SIG-M5 treated with dmso at 0.1 percent for 504 hours (cell line): ENCODE measurements around the gene HGS.

Experiments used
- DNase-seq: peaks from one replicate; lab custom pipeline; 2025; ENCODE audit not compliant: unreplicated experiment; lab: John Stamatoyannopoulos, UW

HGS gene

DNA sequence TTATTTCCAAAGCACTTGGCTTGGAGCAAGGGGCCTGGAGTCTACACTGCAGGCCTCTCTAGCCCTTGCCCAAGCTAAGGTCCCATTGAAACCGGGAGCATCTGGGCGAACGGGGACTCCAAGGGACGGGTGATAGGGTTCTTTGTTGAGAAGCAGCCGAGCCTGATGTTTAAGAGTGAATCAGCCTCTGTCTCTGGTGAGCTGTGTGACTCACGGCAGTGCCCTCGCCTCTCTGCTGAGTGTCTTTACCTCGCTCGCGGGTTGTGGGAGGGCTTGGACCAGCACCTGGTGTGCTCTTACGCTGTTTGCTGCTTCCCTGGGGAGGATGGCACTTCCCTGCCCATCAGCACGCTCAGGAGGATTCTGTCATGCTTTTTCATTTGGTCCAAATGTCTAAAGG is 1.3 kb downstream of the HGS start:
- peak; percentile 6 for DNase-seq

DNA sequence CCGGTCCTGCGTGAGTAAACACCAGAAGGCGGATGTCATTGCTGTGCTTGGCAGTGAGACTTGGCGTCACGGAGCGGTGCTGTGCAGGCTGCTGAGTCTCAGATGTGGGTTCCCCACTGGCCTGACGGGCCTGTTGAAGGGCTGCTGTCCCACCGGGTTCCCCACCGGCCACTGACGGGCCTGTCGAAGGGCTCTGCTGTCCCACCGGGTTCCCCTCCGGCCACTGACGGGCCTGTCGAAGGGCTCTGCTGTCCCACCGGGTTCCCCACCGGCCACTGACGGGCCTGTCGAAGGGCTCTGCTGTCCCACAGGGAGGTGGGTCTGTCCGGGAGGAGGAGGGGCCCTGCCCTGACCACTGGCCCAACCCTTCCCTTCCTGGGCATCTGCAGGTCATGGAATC is 2.8 kb downstream of the HGS start:
- no peak for DNase-seq

DNA sequence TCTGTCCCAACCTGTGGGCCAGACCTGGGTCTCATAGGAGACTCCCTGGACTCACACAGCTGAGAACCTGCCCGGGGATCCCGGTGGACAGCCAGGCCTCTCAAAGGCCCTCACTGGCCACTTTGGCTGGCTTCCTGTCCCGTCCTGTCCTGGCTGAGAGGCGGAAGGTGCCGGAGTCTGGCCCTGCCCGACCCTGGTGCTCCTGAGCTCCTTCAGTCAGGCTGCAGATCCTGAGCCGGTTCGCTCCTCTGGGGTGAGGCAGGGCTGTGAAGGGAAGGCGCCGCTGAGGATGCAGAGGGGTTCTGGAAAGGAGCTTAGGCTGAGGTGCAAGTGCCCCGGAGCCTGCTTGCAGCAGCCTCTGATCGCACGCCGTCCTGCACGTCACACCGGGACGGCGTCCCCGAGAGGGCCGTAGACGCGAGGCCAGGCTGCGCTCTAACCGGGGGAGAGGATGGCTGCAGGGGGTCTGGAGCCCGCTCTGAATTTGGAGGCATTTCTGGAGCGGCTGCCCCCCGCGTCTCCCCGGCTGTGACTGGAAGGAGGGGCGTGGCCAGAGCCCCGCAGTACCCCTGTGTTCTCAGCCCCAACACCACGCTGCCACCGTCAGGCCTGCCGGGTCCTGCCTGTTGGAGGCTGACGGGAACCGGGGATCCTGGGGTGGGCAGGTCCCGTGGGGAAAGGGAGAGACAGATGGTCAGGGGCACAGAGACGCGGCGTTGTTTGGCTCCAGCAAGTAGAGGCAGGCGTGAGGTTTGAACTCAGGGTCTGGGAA is 4.1 kb downstream of the HGS start:
- no peak for DNase-seq

DNA sequence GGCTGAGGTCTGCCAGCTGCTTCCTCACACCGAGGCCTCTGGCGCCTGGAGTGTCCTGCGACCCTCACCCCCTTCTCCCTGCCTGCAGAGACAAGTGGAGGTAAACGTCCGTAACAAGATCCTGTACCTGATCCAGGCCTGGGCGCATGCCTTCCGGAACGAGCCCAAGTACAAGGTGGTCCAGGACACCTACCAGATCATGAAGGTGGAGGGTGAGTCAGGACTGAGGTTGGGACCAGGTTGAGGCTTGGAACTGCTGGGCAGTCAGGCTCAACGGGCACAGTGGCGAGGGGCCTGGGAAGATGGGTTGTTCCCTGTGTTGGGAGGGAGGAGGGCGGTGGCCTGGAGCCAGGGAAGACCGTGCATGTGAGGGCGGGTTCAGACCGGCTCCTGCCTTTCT is 4.8 kb downstream of the HGS start:
- no peak for DNase-seq

DNA sequence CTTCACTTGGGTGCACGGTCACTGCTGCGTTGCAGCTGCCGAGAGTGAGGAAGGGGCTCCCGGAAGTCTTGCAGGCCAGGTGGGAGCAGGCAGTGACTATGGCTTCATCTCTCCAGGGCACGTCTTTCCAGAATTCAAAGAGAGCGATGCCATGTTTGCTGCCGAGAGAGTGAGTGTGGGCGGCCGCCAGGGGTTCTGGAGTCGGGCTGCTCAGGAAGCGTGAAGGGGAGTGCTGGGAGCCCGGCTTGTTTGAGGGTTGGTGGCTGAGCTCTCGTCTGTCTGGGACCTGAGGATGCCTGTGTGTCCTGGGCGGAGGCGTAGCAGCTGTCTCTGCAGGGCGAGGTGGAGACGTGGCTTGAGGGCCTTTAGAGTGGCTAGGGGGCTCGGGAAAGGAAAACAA is 6.3 kb downstream of the HGS start:
- no peak for DNase-seq

DNA sequence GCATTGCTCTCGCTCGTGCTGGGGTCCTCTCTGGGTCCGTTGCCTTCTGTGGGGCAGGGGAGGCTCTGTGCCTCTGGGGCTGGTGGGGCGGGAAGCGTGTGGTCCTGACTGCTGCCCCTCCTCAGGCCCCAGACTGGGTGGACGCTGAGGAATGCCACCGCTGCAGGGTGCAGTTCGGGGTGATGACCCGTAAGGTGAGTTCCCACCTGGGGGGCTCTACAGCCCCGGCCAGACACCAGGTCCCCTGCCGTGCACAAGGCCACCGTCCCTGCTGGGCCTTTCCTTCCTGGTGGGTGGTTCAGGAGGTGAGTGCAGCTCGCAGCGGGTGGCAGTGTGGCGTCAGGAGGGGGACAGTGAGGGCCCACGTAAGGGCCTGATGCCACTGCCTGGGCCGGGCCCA is 6.7 kb downstream of the HGS start:
- no peak for DNase-seq

DNA sequence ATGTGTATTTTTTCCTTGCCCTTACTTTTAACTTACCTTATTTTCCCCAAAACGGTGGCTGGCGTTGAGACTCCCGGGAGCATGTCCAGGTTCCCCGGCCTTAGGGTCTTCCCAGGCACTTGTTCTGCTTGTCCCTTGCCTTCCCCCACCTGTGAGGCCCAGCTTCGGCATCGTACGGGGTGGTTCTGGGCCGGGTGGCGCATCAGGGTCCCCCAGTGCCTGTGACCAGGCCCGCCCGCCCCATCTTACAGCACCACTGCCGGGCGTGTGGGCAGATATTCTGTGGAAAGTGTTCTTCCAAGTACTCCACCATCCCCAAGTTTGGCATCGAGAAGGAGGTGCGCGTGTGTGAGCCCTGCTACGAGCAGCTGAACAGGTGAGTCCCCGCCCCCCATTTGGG is 7.4 kb downstream of the HGS start:
- DNase-seq: no peak

DNA sequence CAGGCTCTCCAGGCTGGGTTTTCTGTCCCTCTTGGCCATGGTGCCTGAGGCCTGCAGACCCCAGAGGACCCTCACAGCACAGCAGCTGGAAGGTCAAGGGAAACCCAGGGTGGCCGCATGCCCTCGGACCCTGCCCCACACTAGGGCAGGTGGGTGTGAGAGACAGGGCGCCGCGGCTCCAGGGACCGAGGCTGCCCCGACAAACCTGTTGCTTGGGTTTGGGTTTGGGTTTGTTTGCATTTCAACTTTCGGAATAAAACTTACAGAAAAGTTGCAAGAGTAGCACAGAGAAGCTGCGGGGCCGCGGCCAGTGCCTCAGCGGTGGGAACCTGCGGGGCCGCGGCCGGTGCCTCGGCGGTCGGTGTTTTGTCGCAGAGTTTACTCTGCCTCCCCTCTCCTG is 7.8 kb downstream of the HGS start:
- no peak for DNase-seq

DNA sequence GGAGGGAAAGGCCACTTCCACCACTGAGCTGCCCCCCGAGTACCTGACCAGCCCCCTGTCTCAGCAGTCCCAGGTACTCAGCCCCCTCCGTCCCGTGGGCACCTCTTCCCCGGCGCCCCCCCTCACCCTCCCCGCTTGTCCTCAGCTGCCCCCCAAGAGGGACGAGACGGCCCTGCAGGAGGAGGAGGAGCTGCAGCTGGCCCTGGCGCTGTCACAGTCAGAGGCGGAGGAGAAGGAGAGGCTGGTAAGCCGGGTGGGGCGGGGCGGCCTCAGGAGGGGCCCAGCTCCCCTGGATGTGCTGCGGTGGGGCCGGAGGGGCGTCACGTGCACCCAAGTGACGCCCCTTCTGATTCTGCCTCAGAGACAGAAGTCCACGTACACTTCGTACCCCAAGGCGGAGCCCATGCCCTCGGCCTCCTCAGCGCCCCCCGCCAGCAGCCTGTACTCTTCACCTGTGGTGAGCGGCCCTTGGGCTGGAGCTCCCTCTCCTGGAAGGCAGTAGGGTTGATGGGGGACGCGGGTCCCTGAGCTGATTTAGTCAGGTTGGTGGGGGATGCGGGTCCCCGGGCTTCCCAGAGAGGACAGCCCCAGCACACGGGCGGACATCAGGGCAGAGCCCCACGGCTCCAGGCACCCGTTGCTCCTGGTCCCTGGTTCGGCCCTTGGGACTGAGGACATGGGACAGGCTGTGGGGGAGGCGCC is 9.8 kb downstream of the HGS start:
- no peak for DNase-seq

DNA sequence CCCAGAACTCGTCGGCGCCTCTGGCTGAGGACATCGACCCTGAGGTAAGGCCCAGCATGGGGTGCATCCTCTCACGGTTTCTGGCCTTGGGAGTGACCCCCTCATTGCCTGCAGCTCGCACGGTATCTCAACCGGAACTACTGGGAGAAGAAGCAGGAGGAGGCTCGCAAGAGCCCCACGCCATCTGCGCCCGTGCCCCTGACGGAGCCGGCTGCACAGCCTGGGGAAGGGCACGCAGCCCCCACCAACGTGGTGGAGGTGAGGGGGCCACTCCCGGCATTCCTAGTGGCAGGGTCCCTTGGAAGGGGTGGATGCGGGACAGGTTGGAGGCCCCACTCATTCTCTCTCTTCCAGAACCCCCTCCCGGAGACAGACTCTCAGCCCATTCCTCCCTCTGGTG is 11.0 kb downstream of the HGS start:
- DNase-seq: no peak

DNA sequence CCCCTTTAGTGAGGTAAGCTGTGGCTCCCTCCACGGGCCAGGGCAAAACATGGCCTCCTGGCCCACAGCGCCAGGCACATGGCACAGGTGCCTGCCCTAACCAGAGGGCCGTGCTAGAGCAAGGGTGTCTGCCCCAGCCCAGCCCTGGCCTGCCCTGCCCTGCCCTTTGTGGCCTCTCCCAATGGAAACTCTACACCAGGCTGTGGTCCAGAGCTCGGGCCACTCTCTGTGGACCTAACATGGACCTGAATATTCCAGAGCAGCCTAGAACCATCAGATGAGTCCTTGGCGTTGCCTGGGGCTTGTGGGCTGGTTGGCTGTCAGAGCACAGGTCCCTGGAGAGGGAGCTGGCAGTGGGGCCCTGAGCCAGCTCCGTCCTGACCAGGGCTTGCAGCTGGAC is 11.4 kb downstream of the HGS start:
- DNase-seq: no peak

DNA sequence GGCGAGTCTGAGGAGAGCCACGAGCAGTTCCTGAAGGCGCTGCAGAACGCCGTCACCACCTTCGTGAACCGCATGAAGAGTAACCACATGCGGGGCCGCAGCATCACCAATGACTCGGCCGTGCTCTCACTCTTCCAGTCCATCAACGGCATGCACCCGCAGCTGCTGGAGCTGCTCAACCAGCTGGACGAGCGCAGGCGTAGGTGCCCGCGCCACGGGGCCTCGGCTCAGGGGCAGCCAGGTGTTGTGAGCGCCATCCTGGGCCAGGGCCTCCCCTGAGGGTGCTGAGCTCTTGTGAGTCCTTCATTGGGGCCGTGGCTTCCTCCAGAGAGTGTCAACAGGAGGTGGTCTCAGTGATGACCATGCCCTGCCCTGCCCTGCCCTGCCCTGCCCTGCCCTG is 12.0 kb downstream of the HGS start:
- DNase-seq: no peak

DNA sequence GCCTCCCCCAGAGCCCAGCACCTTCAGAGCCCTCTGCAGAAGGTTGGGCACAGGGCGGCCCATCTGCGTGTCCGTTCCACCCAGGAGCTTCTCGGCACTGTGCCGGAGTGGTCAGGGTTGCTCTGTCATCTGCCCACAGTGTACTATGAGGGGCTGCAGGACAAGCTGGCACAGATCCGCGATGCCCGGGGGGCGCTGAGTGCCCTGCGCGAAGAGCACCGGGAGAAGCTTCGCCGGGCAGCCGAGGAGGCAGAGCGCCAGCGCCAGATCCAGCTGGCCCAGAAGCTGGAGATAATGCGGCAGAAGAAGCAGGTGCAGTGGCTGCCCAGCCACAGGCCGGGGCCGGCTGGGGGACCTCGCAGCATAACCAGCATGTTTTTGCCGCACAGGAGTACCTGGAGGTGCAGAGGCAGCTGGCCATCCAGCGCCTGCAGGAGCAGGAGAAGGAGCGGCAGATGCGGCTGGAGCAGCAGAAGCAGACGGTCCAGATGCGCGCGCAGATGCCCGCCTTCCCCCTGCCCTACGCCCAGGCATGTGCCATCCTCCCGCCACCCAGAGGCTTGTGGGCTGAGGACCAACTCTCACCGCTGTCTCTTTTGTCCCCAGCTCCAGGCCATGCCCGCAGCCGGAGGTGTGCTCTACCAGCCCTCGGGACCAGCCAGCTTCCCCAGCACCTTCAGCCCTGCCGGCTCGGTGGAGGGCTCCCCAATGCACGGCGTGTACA is 12.6 kb downstream of the HGS start:
- no peak for DNase-seq

DNA sequence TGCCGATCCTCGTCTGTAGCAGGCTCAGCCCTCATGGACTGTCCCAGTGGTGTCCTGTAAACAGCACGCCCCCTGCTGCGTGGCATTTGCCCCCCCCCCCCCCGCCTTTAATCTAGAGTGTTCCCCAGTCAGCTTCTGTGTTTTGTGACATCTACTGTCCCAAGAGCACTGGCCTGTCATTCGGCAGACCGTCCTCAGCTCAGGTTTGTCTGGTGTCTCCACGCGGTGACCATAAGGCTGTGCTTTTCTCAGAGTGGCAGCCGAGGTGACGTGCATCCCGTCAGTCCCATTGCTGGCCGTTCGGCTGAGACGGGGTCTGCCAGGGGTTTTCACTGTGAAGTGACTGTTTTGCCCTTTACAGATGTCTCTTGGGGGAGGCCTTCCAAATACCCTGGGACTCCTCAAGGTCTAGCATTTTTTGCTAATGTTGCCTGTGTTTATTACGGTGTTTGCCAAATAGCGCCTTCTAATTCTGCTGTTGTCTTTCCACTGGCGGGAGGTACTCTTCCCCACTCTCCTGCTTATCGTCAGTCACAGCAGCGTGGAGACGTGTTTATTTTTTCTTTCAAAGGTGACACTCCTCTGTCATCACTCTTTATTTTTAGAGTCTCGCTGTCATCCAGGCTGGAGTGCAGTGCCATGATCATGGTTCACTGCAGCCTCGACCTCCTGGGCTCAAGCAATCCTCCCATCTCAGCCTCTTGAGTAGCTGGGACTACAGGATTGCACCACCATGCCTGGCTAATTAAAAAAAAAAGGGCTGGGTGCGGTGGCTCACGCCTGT is 13.6 kb downstream of the HGS start:
- DNase-seq: no peak

DNA sequence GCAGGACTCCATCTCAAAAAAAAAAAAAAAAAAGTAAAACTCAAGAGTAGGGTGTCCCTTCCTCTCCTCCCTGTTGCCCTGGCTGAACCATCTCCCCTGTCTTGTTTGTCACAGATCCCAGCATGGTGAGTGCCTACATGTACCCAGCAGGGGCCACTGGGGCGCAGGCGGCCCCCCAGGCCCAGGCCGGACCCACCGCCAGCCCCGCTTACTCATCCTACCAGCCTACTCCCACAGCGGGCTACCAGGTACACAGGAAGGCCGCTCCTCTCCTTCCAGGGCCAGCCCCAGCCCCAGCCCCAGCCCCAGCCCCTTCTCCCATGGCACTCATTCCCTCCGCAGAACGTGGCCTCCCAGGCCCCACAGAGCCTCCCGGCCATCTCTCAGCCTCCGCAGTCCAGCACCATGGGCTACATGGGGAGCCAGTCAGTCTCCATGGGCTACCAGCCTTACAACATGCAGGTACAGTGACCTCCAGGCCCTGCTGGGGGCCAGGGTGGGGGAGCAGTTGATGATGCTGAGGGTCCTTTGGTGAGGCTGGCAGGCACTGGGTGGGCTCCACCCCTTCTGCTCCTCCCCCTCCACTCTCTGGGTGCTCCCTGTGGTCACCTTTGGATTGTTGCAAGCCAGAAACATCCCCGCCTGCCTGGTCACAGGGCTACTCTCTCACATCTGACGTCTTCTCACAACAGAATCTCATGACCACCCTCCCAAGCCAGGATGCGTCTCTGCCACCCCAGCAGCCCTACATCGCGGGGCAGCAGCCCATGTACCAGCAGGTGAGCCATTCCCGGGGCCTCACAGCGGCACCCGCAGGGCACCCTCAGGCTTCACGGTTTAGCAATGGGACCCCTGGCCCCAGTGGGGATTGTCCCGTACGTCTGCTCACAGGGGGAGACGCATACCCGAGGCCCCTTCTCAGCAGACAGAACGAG is 16.8 kb downstream of the HGS start:
- DNase-seq: no peak

DNA sequence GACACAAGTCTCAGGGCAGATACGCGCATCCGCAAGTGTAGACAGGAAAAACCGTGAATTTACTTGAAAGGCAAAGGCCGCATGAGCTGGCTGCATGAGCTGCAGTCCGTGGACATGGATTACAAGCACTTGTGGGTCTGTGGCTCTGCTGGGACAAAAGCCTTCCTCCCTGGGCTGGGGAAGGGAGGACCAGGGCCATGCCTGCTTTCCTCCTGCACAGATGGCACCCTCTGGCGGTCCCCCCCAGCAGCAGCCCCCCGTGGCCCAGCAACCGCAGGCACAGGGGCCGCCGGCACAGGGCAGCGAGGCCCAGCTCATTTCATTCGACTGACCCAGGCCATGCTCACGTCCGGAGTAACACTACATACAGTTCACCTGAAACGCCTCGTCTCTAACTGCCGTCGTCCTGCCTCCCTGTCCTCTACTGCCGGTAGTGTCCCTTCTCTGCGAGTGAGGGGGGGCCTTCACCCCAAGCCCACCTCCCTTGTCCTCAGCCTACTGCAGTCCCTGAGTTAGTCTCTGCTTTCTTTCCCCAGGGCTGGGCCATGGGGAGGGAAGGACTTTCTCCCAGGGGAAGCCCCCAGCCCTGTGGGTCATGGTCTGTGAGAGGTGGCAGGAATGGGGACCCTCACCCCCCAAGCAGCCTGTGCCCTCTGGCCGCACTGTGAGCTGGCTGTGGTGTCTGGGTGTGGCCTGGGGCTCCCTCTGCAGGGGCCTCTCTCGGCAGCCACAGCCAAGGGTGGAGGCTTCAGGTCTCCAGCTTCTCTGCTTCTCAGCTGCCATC is 17.7 kb downstream of the HGS start:
- DNase-seq: peak; percentile 58

DNA sequence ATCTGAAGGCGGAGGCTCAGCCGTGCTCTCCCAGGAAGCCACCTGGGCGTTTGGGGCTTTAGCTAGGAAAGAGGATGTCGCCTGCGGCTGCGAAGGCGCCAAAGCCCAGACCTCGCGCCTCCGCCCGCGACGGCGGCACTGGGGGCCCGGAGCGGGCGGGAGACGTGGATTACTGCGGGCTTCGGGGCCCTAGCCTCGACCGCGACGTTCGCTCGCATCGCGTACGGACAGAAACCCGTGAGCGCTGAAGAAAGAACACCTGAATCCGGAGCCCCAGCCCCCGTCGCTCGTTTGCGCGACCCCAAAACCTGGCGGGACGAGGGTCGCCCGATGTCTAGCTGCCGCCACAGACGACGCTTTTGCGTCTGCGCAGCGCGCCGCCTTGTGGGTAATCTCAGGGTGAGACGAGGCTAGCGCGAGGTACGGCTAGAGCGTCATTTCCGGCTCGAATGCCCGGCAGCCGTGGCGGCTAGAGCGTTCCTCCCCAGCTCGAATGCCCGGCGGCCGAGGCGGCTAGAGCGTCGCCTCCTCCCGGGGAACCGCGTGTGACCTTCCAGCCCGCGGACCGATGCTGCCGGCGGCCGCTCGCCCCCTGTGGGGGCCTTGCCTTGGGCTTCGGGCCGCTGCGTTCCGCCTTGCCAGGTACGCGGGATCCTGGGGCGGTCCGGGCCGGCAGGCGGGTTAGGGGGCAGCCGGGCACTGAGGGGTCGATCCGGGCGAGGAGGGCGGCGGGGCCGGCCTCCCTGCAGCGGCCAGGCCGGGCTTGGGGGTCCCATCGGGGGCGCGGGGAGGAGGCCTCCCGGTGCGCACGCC is 19.3 kb downstream of the HGS start, which contains the start of gene MRPL12:
TSS of gene MRPL12 (plus strand) at position 434 of the 813 bp plus-strand sequence. CDS start at position 569, 135 bp downstream.
- peak; percentile 91 for DNase-seq
